ENCODE results near the gene CNTNAP2.

CNTNAP2 gene

DNA sequence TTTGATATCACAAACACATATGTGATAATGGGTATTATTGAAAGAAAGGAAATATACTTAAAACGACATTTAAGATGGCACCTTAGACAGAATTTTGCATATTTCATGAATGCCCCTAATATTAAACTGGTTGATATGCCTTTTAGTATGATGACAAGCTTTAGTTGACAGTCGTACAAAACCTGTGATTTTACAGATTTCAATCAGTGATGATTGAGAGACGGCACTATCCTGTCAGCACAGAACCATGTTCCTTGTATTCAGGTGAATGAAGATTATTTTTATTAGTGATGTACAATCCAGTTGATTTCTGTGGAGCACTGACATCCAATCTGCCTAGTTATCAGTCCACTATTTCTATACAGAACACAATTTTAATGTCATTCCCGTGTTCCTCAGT, 333.0 kb downstream of the CNTNAP2 start:
- Histone ChIP-seq H3K4me2 (no peak overlapping the region), H3K9ac (no peak overlapping the region), H3K27me3 (no peaks in the 10 kb centered on the region), H3K9me3 (peaks cover 33% of the 10 kb centered on the region), H3K4me3 (no peak overlapping the region), H3K36me3 (0 out of 2 replicates have a peak, but pooled peaks cover 4% of the 10 kb centered on the region), H3K27ac (no peak overlapping the region), H3K4me1 (peaks cover 43% of the 10 kb centered on the region), H4K20me1 (no peaks in the 10 kb centered on the region)
- no peak for TF ChIP-seq Cebpa-rat (IDR thresholded peaks at IDR 0.05)

DNA sequence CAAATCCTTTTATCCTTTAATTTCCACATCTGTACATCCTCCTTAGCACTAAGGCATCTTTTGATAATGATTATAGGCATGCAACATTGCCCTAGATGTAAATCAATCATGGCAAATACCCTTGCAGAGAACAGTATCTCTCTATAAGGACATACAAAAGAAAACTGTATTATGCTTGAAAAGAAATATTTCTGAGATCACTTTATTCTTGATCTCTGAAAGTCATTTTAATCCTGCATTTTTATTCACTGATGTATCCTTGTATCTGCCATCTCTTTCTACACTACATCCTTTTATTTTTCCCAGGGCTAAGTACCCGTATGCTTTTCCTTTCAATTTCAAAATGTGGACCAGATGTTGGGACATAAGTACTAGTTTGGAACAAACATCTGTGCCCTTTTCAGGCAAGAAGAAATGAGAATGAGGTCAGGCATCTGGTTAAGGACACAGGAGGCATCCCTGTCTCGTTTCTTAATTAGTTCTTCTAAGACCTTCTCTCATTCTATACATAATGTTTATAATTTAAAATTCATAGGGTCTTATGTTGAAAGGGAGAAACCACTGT, 338.6 kb downstream of the CNTNAP2 start:
- H3K4me2 ChIP-seq = no peak overlapping the region
- no peaks in the 10 kb centered on the region for H3K27me3 ChIP-seq
- H3K36me3 ChIP-seq = 0 out of 2 replicates have a peak, but pooled peaks cover 4% of the 10 kb centered on the region
- H4K20me1 ChIP-seq = no peaks in the 10 kb centered on the region
- no peak for TF ChIP-seq Cebpa-rat (IDR thresholded peaks at IDR 0.05)
- H3K9ac ChIP-seq = no peak overlapping the region
- no peaks in the 10 kb centered on the region for H3K4me1 ChIP-seq
- no peak overlapping the region for H3K27ac ChIP-seq
- H3K4me3 ChIP-seq = no peak overlapping the region
- H3K9me3 ChIP-seq = peaks cover 21% of the 10 kb centered on the region

DNA sequence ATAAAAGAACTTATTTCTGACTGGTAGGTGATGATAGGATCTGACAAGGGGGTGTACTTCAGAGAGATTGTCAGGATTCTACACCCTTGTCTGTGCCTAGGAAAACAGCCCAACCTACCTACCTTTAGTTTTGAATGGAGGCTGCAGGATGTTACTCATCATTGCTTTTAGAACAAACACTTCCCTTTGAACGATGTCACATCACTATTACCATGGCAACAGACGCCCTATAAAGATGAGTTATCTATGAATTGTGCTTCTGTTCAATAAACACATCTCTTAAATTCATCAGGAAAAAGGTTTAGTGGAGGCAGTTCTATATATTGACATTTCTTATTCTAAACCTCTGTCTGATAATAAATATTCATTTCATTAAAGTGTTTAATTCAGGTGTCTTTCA, 362.4 kb downstream of the CNTNAP2 start:
- Histone ChIP-seq H3K9me3 (0 out of 2 replicates have a peak, but pooled peaks cover 4% of the 10 kb centered on the region), H3K4me1 (no peaks in the 10 kb centered on the region), H4K20me1 (no peaks in the 10 kb centered on the region), H3K4me3 (no peak overlapping the region), H3K27me3 (no peaks in the 10 kb centered on the region), H3K4me2 (no peak overlapping the region), H3K9ac (no peak overlapping the region), H3K27ac (no peak overlapping the region), H3K36me3 (no peaks in the 10 kb centered on the region)
- TF ChIP-seq Cebpa-rat (IDR thresholded peaks at IDR 0.05) = no peak

DNA sequence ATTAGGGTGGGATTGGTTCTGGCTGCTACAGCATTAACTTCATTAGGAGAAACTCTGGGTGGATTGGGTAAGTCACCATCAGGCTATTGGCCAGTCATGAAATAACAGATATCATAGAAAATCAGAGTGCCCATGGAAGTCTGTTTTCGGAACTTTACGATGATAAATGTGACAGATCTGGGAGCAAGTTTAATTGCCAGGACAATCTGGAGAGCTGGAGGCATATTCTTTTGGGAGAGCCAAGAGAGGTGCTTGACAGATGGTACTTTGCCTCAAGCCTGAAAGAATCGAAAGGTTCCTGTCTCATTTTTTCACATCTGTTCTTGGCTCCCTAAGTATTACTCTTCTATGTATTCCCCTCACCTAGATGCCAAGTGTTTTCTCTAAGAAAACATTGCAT, 369.9 kb downstream of the CNTNAP2 start:
- no peaks in the 10 kb centered on the region for H3K4me1 ChIP-seq
- H3K4me2 ChIP-seq = no peak overlapping the region
- no peak overlapping the region for H3K4me3 ChIP-seq
- H4K20me1 ChIP-seq = no peaks in the 10 kb centered on the region
- TF ChIP-seq Cebpa-rat (IDR thresholded peaks at IDR 0.05) = no peak
- no peak overlapping the region for H3K27ac ChIP-seq
- peaks cover 15% of the 10 kb centered on the region for H3K9me3 ChIP-seq
- H3K9ac ChIP-seq = no peak overlapping the region
- H3K27me3 ChIP-seq = no peaks in the 10 kb centered on the region
- H3K36me3 ChIP-seq = peaks cover 4% of the 10 kb centered on the region; the same call in 1 of the 2 replicates

DNA sequence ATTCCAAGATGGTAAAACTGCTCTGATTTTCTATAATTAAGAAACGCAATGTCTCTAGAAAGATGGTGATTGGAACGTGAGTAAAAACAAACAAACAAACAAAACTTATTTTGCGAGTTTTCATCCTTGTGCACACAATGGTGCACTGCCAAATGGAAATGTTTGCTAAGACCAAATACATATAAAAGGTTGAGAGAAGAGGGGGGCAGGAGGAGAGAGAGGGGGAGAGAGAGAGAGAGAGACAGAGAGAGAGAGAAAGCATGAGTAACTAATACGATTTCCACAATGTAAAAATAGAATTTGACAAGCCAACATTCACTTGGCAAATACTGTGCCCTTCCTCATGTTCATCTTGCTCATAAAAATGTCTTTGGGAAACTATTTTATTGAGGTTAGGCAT, 375.4 kb downstream of the CNTNAP2 start:
- no peak overlapping the region for H3K4me2 ChIP-seq
- no peaks in the 10 kb centered on the region for H4K20me1 ChIP-seq
- H3K4me3 ChIP-seq = no peak overlapping the region
- TF ChIP-seq Cebpa-rat (IDR thresholded peaks at IDR 0.05) = no peak
- no peak overlapping the region for H3K27ac ChIP-seq
- H3K36me3 ChIP-seq = peaks cover 4% of the 10 kb centered on the region; the same call in 1 of the 2 replicates
- H3K9ac ChIP-seq = no peak overlapping the region
- H3K27me3 ChIP-seq = no peaks in the 10 kb centered on the region
- no peaks in the 10 kb centered on the region for H3K4me1 ChIP-seq
- H3K9me3 ChIP-seq = peaks cover 25% of the 10 kb centered on the region

DNA sequence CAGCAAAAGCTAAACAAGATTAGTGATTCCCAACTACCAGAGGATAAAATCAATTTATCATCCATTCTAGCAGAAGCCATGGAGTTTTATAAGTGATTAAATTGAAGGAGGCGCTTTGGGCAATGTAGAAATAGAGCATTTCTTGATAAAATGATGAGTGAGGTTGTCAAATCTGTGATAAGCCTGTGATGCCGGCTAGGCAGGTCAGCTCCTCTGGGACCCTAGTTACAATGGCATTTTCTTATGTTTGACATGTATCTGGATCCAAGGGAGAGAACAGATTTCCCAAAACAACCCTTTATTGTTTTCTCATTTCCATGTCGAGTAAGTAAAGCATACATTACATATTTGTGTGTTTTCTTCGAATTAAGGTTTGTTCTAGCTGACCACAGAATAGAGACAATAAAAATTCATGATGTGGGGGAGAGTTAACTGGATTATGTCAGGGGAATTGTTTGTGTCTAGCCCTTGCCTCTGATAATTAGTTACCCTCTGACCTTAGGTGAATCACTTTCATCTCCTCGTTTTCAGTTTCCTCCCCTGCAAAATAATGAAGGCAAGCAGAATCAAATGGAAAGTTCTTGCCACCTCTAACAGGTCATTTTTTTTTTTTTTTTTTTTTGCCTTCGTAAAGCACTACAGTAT, 378.5 kb downstream of the CNTNAP2 start:
- Histone ChIP-seq H4K20me1 (no peaks in the 10 kb centered on the region), H3K4me1 (no peaks in the 10 kb centered on the region), H3K9me3 (peaks cover 10% of the 10 kb centered on the region; the same call in 1 of the 2 replicates), H3K9ac (no peak overlapping the region), H3K36me3 (no peaks in the 10 kb centered on the region), H3K27me3 (no peaks in the 10 kb centered on the region), H3K4me2 (no peak overlapping the region), H3K27ac (no peak overlapping the region), H3K4me3 (no peak overlapping the region)
- TF ChIP-seq Cebpa-rat (IDR thresholded peaks at IDR 0.05) = no peak

DNA sequence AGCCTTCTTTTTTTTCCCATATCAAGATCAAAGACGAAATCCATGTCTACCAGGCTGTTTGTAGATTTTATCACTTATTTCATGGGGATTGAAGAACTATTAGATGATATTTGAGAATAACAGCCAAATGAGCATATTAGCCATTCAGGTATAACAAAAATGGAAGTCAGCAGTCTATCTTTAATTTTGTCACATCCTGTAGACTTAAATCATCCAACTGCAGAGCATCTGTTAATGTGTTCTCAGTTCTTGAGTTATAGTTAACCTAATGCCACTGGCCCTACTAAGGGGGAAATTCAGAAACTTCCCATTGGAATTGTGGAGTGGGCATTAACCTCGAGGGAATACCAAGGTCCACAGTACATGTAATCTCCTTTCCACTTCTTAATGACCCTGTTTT, 380.1 kb downstream of the CNTNAP2 start:
- TF ChIP-seq Cebpa-rat (IDR thresholded peaks at IDR 0.05) = no peak
- H3K36me3 ChIP-seq = no peaks in the 10 kb centered on the region
- no peak overlapping the region for H3K4me3 ChIP-seq
- H3K27me3 ChIP-seq = no peaks in the 10 kb centered on the region
- no peak overlapping the region for H3K4me2 ChIP-seq
- no peak overlapping the region for H3K27ac ChIP-seq
- H3K4me1 ChIP-seq = no peaks in the 10 kb centered on the region
- no peak overlapping the region for H3K9ac ChIP-seq
- H3K9me3 ChIP-seq = peaks cover 10% of the 10 kb centered on the region; the same call in 1 of the 2 replicates
- no peaks in the 10 kb centered on the region for H4K20me1 ChIP-seq

DNA sequence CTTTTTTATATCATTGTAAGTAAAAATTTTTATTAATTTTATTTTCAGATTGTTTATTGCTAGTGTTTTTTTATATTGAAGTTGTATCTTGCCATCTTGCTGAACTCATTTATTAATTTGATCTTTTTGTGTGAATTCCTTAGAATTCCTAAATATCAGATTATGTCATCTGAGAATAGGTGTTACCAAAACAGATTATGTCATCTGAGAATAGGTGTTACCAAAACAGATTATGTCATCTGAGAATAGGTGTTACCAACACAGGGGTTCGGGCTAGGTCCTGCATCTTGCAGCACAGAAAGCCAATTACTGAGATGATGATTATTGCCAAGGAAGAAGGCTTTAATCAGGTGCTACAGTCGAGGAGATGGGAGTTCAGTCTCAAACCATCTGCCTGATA, 383.4 kb downstream of the CNTNAP2 start:
- Histone ChIP-seq H3K9ac (no peak overlapping the region), H4K20me1 (no peaks in the 10 kb centered on the region), H3K4me1 (no peaks in the 10 kb centered on the region), H3K4me3 (no peak overlapping the region), H3K27me3 (no peaks in the 10 kb centered on the region), H3K27ac (no peak overlapping the region), H3K4me2 (no peak overlapping the region), H3K9me3 (peaks cover 36% of the 10 kb centered on the region), H3K36me3 (0 out of 2 replicates have a peak, but pooled peaks cover 5% of the 10 kb centered on the region)
- TF ChIP-seq Cebpa-rat (IDR thresholded peaks at IDR 0.05) = no peak

DNA sequence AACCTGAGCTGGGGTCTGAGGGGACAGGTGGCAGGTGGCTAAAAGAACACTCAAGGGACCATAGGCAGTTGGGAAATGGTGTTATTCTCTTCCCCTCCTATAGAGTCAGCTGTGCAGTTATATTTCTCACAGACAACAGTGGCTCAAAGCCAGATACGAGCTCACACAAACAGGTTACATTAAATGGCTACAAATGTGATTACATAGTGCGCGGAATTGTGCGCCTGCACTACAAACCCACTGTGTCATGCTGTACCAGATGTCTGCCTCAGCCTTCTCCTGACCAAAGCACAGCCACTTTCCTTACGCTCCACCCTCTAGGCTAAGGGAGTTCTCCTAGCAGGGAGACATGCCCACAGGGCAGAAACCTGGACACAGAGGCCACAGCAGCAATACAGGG, 387.2 kb downstream of the CNTNAP2 start:
- Histone ChIP-seq H3K36me3 (0 out of 2 replicates have a peak, but pooled peaks cover 5% of the 10 kb centered on the region), H3K4me1 (no peaks in the 10 kb centered on the region), H3K4me2 (no peak overlapping the region), H3K27me3 (no peaks in the 10 kb centered on the region), H3K9me3 (peaks cover 63% of the 10 kb centered on the region), H3K27ac (no peak overlapping the region), H3K9ac (no peak overlapping the region), H4K20me1 (no peaks in the 10 kb centered on the region), H3K4me3 (no peak overlapping the region)
- no peak for TF ChIP-seq Cebpa-rat (IDR thresholded peaks at IDR 0.05)

DNA sequence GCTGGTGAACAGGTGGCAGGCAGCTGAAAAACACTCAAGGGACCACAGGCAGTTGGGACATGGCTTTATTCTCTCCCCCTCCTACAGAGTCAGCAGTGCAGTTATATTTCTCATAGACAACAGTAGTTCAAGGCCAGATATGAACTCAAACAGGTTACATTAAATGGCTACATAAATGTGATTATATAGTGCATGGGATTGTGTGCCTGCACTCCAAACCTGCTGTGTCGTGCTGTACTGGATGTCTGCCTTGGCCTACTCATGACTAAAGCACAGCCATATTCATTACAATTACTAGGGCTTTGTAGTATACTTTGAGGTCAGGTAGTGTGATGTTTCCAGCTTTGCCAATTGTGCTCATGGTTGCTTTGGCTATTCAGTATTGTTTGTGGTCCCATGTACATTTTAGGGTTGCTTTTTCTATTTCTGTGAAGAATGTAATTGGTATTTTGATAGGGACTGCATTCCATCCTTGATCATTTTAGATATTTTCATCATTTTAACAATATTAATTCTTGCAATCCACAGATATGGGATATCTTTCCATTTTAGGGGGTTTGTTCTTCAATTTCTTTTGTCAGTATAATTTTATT, 393.6 kb downstream of the CNTNAP2 start:
- Histone ChIP-seq H4K20me1 (no peaks in the 10 kb centered on the region), H3K36me3 (no peaks in the 10 kb centered on the region; the same call in 1 of the 2 replicates), H3K9ac (no peak overlapping the region), H3K27me3 (no peaks in the 10 kb centered on the region), H3K4me3 (no peak overlapping the region), H3K9me3 (peaks cover 73% of the 10 kb centered on the region), H3K4me1 (no peaks in the 10 kb centered on the region), H3K4me2 (no peak overlapping the region), H3K27ac (no peak overlapping the region)
- no peak for TF ChIP-seq Cebpa-rat (IDR thresholded peaks at IDR 0.05)
